PC-9 (cell line): ENCODE data around the gene GFPT2.

Experiments used
- EZH2 ChIP-seq: fragments of 200-600 bp; sonication (generic); IDR thresholded peaks from 2 replicates; pipeline ENCODE4 v1.8.0; 2017; ENCODE audit warnings: antibody characterized with exemption, low read depth
- TF ChIP-seq, protein P1 (sequence below): fragments of 200-600 bp; sonication (generic); conservative IDR thresholded peaks from 2 replicates; pipeline ENCODE4 v1.6.1; 2017; ENCODE audit warnings: mixed run types, antibody characterized with exemption, mild to moderate bottlenecking, moderate library complexity

DNA sequence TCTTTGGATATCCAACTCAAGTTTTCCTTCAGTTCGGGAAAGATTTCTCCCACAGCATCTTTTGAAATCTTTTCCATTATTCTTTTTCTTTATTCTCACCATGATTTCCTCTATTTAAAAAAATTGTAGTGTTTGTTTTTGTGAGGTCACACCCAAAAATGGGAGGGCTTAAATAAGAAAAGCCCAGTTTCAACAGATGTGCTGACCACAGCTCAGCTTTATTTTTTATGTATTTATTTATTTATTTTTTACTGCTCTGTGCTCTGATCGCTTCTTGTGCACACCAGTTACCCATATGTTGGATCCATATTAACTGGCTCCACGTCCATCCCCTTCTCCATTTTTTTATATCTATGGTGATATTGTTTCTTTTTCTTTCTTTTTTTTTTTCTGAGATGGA, 20.3 kb downstream of the GFPT2 start:
- TF ChIP-seq EZH2, result no peak
- TF ChIP-seq, protein P1, sequence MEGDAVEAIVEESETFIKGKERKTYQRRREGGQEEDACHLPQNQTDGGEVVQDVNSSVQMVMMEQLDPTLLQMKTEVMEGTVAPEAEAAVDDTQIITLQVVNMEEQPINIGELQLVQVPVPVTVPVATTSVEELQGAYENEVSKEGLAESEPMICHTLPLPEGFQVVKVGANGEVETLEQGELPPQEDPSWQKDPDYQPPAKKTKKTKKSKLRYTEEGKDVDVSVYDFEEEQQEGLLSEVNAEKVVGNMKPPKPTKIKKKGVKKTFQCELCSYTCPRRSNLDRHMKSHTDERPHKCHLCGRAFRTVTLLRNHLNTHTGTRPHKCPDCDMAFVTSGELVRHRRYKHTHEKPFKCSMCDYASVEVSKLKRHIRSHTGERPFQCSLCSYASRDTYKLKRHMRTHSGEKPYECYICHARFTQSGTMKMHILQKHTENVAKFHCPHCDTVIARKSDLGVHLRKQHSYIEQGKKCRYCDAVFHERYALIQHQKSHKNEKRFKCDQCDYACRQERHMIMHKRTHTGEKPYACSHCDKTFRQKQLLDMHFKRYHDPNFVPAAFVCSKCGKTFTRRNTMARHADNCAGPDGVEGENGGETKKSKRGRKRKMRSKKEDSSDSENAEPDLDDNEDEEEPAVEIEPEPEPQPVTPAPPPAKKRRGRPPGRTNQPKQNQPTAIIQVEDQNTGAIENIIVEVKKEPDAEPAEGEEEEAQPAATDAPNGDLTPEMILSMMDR, result no peak
